HG03066 (cell line): ENCODE results near the gene ADARB2.
"Not testable (repeated sequence)": the region's sequence is repeated elsewhere in the genome, so short reads cannot be mapped to it uniquely, and the experiment has no call there.

ENCODE experiments used
- ATAC-seq: cut with Tn5 transposase; IDR thresholded peaks from one replicate; pipeline ENCODE4 v1.9.1; 2021; ENCODE audit warnings: low read depth; ENCODE audit not compliant: unreplicated experiment

The ADARB2 gene

GRCh38 chr10:1737222-1738061 lies at the start of gene ADARB2:
ADARB2 (minus strand) TSS chr10:1737525.
- ATAC-seq: peak; percentile 64

GRCh38 chr10:1785835-1786234 lies 48.5 kb upstream of the ADARB2 start:
- no peak for ATAC-seq

- no peak for ATAC-seq
Measured at GRCh38 chr10:1782841-1783240, 45.5 kb upstream of the ADARB2 start.

GRCh38 chr10:1779796-1780195 lies 42.5 kb upstream of the ADARB2 start:
- ATAC-seq: no peak

GRCh38 chr10:1778375-1778969 lies 41.1 kb upstream of the ADARB2 start:
- ATAC-seq: no peak

- no peak for ATAC-seq
Measured at GRCh38 chr10:1776127-1776662, 38.9 kb upstream of the ADARB2 start.

GRCh38 chr10:1774796-1775195 lies 37.5 kb upstream of the ADARB2 start:
- no peak for ATAC-seq

GRCh38 chr10:1773204-1773603 lies 35.9 kb upstream of the ADARB2 start:
- ATAC-seq: not testable (repeated sequence)

- ATAC-seq: no peak
Measured at GRCh38 chr10:1766049-1766448, 28.7 kb upstream of the ADARB2 start.

GRCh38 chr10:1762076-1762475 lies 24.8 kb upstream of the ADARB2 start:
- ATAC-seq: no peak

- no peak for ATAC-seq
Measured at GRCh38 chr10:1754506-1755153, 17.3 kb upstream of the ADARB2 start.

- no peak for ATAC-seq
Measured at GRCh38 chr10:1752153-1752552, 14.8 kb upstream of the ADARB2 start.

GRCh38 chr10:1747590-1748157 lies 10.3 kb upstream of the ADARB2 start:
- ATAC-seq: no peak

- no peak for ATAC-seq
Measured at GRCh38 chr10:1746796-1747195, 9.5 kb upstream of the ADARB2 start.

- no peak for ATAC-seq
Measured at GRCh38 chr10:1745780-1746456, 8.6 kb upstream of the ADARB2 start.

GRCh38 chr10:1744524-1744923 lies 7.2 kb upstream of the ADARB2 start:
- no peak for ATAC-seq

- ATAC-seq: no peak
Measured at GRCh38 chr10:1743141-1743540, 5.8 kb upstream of the ADARB2 start.

- ATAC-seq: no peak
Measured at GRCh38 chr10:1741450-1741849, 4.1 kb upstream of the ADARB2 start.

GRCh38 chr10:1739751-1740150 lies 2.4 kb upstream of the ADARB2 start:
- no peak for ATAC-seq

- peak; percentile 59 for ATAC-seq
Measured at GRCh38 chr10:1738950-1739349, 1.6 kb upstream of the ADARB2 start.

GRCh38 chr10:1736972-1737221 lies 428 bp downstream of the ADARB2 start:
- no peak for ATAC-seq
